NCI-H1417 treated with DMSO at 0.1 percent for 48 hours (cell line): ENCODE measurements around the gene CRIM1.

ENCODE experiments used
- DNase-seq: peaks from one replicate; lab custom pipeline; 2025; lab: John Stamatoyannopoulos, UW

The CRIM1 gene

GRCh38 chr2:36554531-36554930, 199.0 kb downstream of the CRIM1 start:
- DNase-seq = no peak

- DNase-seq = no peak
These were observed 200.2 kb downstream of the CRIM1 start for GRCh38 chr2:36555789-36556188.

GRCh38 chr2:36556842-36557241, 201.3 kb downstream of the CRIM1 start:
- no peak for DNase-seq

- no peak for DNase-seq
These were observed 203.8 kb downstream of the CRIM1 start for GRCh38 chr2:36559221-36559942.

- no peak for DNase-seq
These were observed 205.1 kb downstream of the CRIM1 start for GRCh38 chr2:36560726-36561125.

GRCh38 chr2:36561237-36561944, 205.8 kb downstream of the CRIM1 start:
- DNase-seq = no peak

- no peak for DNase-seq
These were observed 206.7 kb downstream of the CRIM1 start for GRCh38 chr2:36562240-36562639.

- DNase-seq = no peak
These were observed 207.5 kb downstream of the CRIM1 start for GRCh38 chr2:36562973-36563532.

GRCh38 chr2:36564377-36564930, 208.9 kb downstream of the CRIM1 start:
- no peak for DNase-seq

GRCh38 chr2:36565712-36566111, 210.1 kb downstream of the CRIM1 start:
- no peak for DNase-seq

GRCh38 chr2:36566887-36567286, 211.3 kb downstream of the CRIM1 start:
- DNase-seq = no peak

GRCh38 chr2:36567711-36568408, 212.3 kb downstream of the CRIM1 start:
- no peak for DNase-seq

- DNase-seq = no peak
These were observed 213.1 kb downstream of the CRIM1 start for GRCh38 chr2:36568516-36569246.

- DNase-seq = no peak
These were observed 213.8 kb downstream of the CRIM1 start for GRCh38 chr2:36569267-36569856.

GRCh38 chr2:36570416-36570815, 214.8 kb downstream of the CRIM1 start:
- no peak for DNase-seq

GRCh38 chr2:36572054-36572718, 216.6 kb downstream of the CRIM1 start:
- DNase-seq = no peak

GRCh38 chr2:36572719-36573059, 217.1 kb downstream of the CRIM1 start:
- DNase-seq = no peak

- no peak for DNase-seq
These were observed 217.6 kb downstream of the CRIM1 start for GRCh38 chr2:36573165-36573564.

- DNase-seq = no peak
These were observed 219.0 kb downstream of the CRIM1 start for GRCh38 chr2:36574560-36574959.

GRCh38 chr2:36577884-36578283, 222.3 kb downstream of the CRIM1 start:
- no peak for DNase-seq
